ENCODE data around the gene HDAC6. TPM values are rescaled to one million over a fixed set of nuclear protein-coding genes. Genes with fewer than 3 reads are reported as not detected.

The HDAC6 gene
- total RNA-seq, 2 experiments from 2014 or later, result 95.2 to 95.7 TPM

DNA sequence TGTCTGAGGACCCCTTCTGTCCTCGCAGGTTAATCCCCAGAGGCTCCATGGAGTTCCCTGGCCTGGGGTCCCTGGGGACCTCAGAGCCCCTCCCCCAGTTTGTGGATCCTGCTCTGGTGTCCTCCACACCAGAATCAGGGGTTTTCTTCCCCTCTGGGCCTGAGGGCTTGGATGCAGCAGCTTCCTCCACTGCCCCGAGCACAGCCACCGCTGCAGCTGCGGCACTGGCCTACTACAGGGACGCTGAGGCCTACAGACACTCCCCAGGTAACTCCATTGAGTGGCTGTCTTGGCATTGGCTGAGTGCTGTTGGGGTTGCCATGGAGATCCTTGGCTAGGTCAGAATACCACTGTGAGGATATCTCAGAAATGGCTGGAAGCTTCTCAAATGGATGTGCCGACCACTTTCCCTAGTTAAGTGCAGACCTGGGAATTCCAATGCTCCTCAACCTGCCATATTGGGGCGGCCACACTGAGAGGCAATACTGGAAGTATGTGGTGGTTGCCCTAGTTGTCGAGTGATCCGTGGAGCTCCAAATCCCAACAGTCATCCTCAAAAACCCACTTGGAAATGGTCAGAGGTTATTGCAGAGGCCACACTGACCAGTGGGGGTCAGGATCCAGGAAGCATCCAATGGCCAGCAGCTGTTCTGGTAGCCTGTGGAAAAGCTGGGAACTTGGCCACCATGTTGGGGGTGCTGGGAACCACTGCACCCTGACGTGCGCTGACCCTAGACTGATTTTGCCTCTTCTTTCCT is 10.6 kb upstream of the HDAC6 start:
- Histone ChIP-seq H3K4me3 (ENCODE audit: low read length) (no peak overlapping the region), H3K27me3 (ENCODE audit: control insufficient read depth in 1 of 2, insufficient read depth in 2 of 2, low read length in 2 of 2) (no peaks in the 10 kb centered on the region), H3K36me3 (ENCODE audit: insufficient read depth, low read length) (no peaks in the 10 kb centered on the region), H3K27ac (ENCODE audit: low read depth in 1 of 2, low read length in 2 of 2) (no peak overlapping the region), H3K4me1 (ENCODE audit: insufficient read depth, low read length) (peaks cover 4% of the 10 kb centered on the region), H3K9me3 (ENCODE audit: control insufficient read depth in 1 of 2, insufficient read depth in 1 of 2, low read length in 2 of 2) (no peaks in the 10 kb centered on the region)
- POLR2A ChIA-PET, result no interaction called here
- Mint-ChIP-seq H3K4me1 (ENCODE audit: low read depth) (no peaks in the 10 kb centered on the region), H3K9me3 (no peaks in the 10 kb centered on the region), H3K27me3 (no peaks in the 10 kb centered on the region), H3K4me3 (no peak overlapping the region), H3K27ac (no peak overlapping the region), H3K36me3 (ENCODE audit: low read depth) (no peaks in the 10 kb centered on the region)
- CTCF ChIA-PET, result no interaction called here
- intact Hi-C loops (cut with DNase I, micrococcal nuclease), result loop anchor here in 1 of 2 experiments (5.0 kb wide), 1 partner anchor 39 kb away; no protein-coding TSS in a partner anchor
- no peak for ATAC-seq (ENCODE audit: poor library complexity)
- TF ChIP-seq, protein P1, sequence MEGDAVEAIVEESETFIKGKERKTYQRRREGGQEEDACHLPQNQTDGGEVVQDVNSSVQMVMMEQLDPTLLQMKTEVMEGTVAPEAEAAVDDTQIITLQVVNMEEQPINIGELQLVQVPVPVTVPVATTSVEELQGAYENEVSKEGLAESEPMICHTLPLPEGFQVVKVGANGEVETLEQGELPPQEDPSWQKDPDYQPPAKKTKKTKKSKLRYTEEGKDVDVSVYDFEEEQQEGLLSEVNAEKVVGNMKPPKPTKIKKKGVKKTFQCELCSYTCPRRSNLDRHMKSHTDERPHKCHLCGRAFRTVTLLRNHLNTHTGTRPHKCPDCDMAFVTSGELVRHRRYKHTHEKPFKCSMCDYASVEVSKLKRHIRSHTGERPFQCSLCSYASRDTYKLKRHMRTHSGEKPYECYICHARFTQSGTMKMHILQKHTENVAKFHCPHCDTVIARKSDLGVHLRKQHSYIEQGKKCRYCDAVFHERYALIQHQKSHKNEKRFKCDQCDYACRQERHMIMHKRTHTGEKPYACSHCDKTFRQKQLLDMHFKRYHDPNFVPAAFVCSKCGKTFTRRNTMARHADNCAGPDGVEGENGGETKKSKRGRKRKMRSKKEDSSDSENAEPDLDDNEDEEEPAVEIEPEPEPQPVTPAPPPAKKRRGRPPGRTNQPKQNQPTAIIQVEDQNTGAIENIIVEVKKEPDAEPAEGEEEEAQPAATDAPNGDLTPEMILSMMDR (IDR thresholded peaks at IDR 0.05), result no peak
- no peak for DNase-seq

DNA sequence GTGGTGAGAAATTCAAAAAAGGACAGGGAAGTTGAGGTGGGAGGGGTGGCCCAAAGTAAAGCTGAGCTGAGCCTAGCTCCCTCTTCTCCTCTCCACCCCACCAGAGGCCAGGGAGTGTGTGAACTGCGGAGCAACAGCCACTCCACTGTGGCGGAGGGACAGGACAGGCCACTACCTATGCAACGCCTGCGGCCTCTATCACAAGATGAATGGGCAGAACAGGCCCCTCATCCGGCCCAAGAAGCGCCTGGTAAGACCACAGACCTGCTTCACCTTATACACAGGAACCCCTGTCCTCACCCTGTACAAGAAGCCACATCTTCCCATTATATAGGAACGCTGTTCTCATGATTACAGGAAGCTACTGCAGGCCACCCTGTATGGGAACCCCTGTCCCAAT is 9.6 kb upstream of the HDAC6 start:
- H3K9me3 ChIP-seq (ENCODE audit: control insufficient read depth in 1 of 2, insufficient read depth in 1 of 2, low read length in 2 of 2), result no peaks in the 10 kb centered on the region
- no peak overlapping the region for H3K4me3 ChIP-seq (ENCODE audit: low read length)
- H3K36me3 ChIP-seq (ENCODE audit: insufficient read depth, low read length), result no peaks in the 10 kb centered on the region
- ATAC-seq (ENCODE audit: poor library complexity) (no peak), DNase-seq (no peak)
- H3K4me1 ChIP-seq (ENCODE audit: insufficient read depth, low read length), result peaks cover 4% of the 10 kb centered on the region
- Mint-ChIP-seq H3K4me1 (ENCODE audit: low read depth) (no peaks in the 10 kb centered on the region), H3K4me3 (no peak overlapping the region), H3K27ac (no peak overlapping the region), H3K36me3 (ENCODE audit: low read depth) (no peaks in the 10 kb centered on the region), H3K9me3 (no peaks in the 10 kb centered on the region), H3K27me3 (no peaks in the 10 kb centered on the region)
- ChIA-PET CTCF (no interaction called here), POLR2A (no interaction called here)
- TF ChIP-seq, protein P1 (IDR thresholded peaks at IDR 0.05), result no peak
- H3K27ac ChIP-seq (ENCODE audit: low read depth in 1 of 2, low read length in 2 of 2), result no peak overlapping the region
- no peaks in the 10 kb centered on the region for H3K27me3 ChIP-seq (ENCODE audit: control insufficient read depth in 1 of 2, insufficient read depth in 2 of 2, low read length in 2 of 2)
- intact Hi-C loops (cut with DNase I, micrococcal nuclease), result loop anchor here in 1 of 2 experiments (5.0 kb wide), 1 partner anchor 40 kb away; no protein-coding TSS in a partner anchor

DNA sequence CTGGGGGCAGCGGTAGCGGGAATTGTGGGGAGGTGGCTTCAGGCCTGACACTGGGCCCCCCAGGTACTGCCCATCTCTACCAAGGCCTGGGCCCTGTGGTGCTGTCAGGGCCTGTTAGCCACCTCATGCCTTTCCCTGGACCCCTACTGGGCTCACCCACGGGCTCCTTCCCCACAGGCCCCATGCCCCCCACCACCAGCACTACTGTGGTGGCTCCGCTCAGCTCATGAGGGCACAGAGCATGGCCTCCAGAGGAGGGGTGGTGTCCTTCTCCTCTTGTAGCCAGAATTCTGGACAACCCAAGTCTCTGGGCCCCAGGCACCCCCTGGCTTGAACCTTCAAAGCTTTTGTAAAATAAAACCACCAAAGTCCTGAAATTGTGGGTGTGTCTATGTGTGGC is 7.9 kb upstream of the HDAC6 start:
- TF ChIP-seq, protein P1 (IDR thresholded peaks at IDR 0.05), result no peak
- Mint-ChIP-seq H3K36me3 (ENCODE audit: low read depth) (no peaks in the 10 kb centered on the region), H3K27ac (no peak overlapping the region), H3K9me3 (no peaks in the 10 kb centered on the region), H3K4me3 (no peak overlapping the region), H3K4me1 (ENCODE audit: low read depth) (no peaks in the 10 kb centered on the region), H3K27me3 (no peaks in the 10 kb centered on the region)
- H3K9me3 ChIP-seq (ENCODE audit: control insufficient read depth in 1 of 2, insufficient read depth in 1 of 2, low read length in 2 of 2), result no peaks in the 10 kb centered on the region
- H3K4me1 ChIP-seq (ENCODE audit: insufficient read depth, low read length), result peaks cover 4% of the 10 kb centered on the region
- H3K36me3 ChIP-seq (ENCODE audit: insufficient read depth, low read length), result no peaks in the 10 kb centered on the region
- no peak overlapping the region for H3K27ac ChIP-seq (ENCODE audit: low read depth in 1 of 2, low read length in 2 of 2)
- intact Hi-C loops (cut with DNase I, micrococcal nuclease), result loop anchor here in 1 of 2 experiments (5.0 kb wide), 1 partner anchor 42 kb away; no protein-coding TSS in a partner anchor
- H3K27me3 ChIP-seq (ENCODE audit: control insufficient read depth in 1 of 2, insufficient read depth in 2 of 2, low read length in 2 of 2), result no peaks in the 10 kb centered on the region
- CTCF ChIA-PET, result no interaction called here
- H3K4me3 ChIP-seq (ENCODE audit: low read length), result no peak overlapping the region
- POLR2A ChIA-PET, result no interaction called here
- ATAC-seq (ENCODE audit: poor library complexity), result no peak
- DNase-seq, result no peak

Data from CD4-positive, alpha-beta T cell (primary cell).